Inflammatory macrophage (primary cell): ENCODE data around the gene DEPP1.

Experiments
- DNase-seq, 2 donors: peaks; one replicate each; pipeline ENCODE4 v3.0.0-alpha.2; 2020 to 2022

The DEPP1 gene

GRCh38 chr10:44931621-44932516 is 46.7 kb downstream of the DEPP1 start:
- no peak for DNase-seq

DNA sequence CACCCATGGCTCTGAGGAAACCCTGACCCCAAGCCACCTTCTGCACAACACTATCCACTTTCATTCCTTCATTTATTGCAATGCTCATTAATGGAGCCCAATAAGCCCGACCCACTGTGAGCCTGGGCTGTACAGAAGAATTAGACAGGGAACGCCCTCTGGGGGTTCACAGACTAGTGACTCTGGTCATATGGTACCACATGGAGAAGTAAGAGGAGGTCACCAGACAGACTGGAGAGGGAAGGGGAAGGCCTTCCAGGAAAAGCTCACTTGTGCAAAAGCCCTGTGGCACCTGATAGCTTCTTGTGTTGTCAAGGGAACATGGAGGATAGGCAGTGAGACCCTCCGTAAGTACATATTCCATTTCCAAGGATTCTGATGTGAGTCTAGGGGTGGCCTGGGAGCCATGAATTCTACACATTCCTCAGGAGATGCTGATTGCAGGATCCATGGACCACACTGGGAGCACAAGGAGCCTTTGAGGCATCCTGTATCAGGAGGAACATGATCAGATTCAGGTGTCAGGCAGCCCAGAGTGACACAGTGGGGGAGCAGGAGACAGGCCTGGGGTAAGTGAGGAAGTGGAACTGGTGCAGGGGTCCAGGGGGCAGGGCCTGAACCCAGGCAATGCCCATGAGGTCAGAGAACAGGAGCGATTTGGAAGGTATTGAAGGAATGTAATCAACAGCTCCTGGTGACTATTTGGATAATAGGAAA is 47.5 kb downstream of the DEPP1 start:
- peak; percentile 78 to 79 for DNase-seq

DNA sequence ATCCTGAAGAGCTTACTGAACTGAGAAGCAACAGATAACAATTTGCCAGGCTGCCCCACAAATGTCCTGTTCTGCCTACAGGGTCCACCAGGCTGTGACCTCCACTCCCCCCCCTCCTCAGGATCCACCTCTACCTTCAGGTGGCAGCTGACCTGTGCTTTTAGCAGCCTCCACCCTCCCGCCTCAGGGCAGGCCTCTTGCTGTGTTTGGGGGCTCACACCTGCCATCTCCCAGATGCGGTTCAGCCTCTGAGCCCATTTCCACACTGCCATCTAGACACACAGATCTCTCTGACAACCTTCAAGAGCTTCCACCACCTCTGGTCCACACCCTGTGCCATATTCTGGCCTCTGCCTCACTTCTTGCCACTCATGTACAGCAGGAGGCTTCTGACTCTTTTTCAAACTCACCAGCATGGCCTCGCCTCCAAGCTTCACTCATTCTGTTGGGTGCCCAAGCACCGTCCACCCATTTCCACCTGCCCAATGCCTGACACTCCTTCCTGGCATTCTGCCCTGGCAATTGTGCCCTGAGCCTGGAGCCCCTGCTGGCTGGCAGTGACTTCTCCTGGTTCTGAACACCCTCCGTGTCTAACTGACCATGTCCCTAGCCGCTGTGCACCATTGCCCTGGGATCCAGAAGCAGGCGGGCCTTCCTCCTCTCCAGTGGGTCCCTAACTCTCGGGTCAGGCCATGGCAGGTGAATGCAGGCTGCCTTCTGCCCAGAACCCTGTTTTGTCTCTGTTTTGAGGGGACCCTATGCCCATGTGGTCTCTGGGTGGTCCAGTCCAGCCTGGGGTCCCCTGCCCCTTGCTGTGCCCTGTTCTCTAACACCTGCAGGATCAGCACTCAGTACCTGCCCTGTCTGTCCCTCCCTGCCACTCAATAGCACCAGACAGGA is 49.0 kb downstream of the DEPP1 start:
- DNase-seq = no peak

DNA sequence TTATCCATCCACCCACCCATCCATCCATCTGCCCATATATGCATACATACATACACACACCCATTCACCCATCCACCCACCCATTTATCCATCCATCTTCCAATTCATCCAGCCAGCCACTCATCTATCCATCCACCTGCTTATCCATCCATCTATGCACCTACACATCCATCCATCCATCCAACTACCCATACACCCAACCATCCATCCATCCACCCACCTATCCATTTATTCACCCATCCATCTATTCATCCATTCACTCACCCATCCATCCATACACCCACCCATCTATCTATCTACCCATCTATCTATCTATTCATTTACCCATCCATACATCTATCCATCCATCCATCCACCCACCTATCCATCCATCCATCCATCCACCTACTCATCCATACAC is 50.1 kb downstream of the DEPP1 start:
- DNase-seq = no peak

- peak in 1 of 2 donors; percentile 40 for DNase-seq
Measured at GRCh38 chr10:44927352-44927751, 51.3 kb downstream of the DEPP1 start.

- peak; percentile 32 to 74 for DNase-seq
Measured at GRCh38 chr10:44926751-44927351, 51.8 kb downstream of the DEPP1 start.
